ENCODE data around the gene CMTM5. TPM values are rescaled to one million over a fixed set of nuclear protein-coding genes. Genes with fewer than 3 reads are reported as not detected.

CMTM5 gene
- total RNA-seq, 6 donors from 2014 or later = 0.47 to 3.1 (median 2.3) TPM; not detected in 2

DNA sequence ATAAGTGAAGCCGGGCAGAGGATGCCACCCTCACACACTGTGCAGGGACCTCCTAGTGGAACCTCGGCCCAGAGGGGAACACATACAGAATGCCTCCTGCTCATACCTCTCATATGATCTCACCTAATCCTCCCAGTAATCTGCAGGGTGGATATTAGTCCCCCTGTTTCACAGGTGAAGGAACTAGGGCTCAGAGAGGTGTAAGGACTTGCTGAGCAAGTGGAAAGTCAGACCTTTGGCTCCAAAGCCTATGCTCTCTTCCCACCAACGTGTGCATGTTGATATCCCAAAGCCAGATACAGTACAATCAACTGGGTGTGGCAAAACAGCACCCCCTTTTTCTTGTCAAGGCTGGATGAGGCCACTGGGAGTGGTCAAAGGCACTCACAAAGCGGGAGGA lies 27.1 kb downstream of the CMTM5 start:
- no peak for ATAC-seq (ENCODE audit: low FRiP score in 2 of 2)
- no peak for TF ChIP-seq POLR2A (IDR thresholded peaks at IDR 0.05)
- no peak for TF ChIP-seq EP300 (IDR thresholded peaks at IDR 0.05)
- TF ChIP-seq POLR2AphosphoS5 (IDR thresholded peaks at IDR 0.05) = no peak
- TF ChIP-seq, protein P1, sequence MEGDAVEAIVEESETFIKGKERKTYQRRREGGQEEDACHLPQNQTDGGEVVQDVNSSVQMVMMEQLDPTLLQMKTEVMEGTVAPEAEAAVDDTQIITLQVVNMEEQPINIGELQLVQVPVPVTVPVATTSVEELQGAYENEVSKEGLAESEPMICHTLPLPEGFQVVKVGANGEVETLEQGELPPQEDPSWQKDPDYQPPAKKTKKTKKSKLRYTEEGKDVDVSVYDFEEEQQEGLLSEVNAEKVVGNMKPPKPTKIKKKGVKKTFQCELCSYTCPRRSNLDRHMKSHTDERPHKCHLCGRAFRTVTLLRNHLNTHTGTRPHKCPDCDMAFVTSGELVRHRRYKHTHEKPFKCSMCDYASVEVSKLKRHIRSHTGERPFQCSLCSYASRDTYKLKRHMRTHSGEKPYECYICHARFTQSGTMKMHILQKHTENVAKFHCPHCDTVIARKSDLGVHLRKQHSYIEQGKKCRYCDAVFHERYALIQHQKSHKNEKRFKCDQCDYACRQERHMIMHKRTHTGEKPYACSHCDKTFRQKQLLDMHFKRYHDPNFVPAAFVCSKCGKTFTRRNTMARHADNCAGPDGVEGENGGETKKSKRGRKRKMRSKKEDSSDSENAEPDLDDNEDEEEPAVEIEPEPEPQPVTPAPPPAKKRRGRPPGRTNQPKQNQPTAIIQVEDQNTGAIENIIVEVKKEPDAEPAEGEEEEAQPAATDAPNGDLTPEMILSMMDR (IDR thresholded peaks at IDR 0.05) = no peak
- no peak for DNase-seq
- no peaks in the 10 kb centered on the region for H3K36me3 ChIP-seq
- H3K27ac ChIP-seq = no peak overlapping the region
- no peak overlapping the region for H3K4me3 ChIP-seq
- H3K4me1 ChIP-seq = no peaks in the 10 kb centered on the region
- 83 to 86% methylated on average over 4 of the region's 4 CpGs for WGBS, 2 donors
- H3K27me3 ChIP-seq = no peaks in the 10 kb centered on the region
- H3K9me3 ChIP-seq = no peaks in the 10 kb centered on the region

DNA sequence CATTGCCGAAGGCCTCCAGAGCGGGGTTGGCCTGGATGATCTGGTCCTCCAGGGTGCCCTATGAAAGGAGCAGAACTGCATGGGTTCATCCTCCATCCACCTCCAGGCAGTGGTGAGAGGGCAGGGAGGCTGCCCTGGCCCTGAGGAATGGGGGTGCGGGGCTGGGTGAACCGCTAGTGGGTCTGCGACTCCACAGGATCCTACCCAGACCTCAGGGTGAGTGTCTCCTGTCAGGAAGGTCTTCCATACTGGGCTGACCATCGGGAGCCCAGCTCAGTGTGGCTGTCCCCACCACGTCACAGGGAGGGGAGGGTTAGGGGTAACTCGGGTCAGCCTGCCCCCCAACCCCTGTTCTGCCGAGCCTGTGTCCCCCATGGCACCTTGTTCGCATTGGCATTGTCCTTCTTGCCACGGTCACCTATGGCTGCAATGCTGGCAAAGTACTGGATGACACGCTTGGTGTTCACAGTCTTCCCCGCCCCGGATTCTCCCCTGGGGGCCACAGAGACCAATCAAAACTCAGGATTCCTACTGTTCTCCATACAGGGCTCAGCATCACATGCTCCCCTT lies 27.6 kb downstream of the CMTM5 start:
- no peaks in the 10 kb centered on the region for H3K4me1 ChIP-seq
- no peaks in the 10 kb centered on the region for H3K27me3 ChIP-seq
- H3K9me3 ChIP-seq = no peaks in the 10 kb centered on the region
- 74 to 85% methylated on average over 3 to 14 of the region's 14 CpGs for WGBS, 2 donors
- TF ChIP-seq POLR2A (IDR thresholded peaks at IDR 0.05) (no peak), EP300 (IDR thresholded peaks at IDR 0.05) (no peak)
- TF ChIP-seq, protein P1 (IDR thresholded peaks at IDR 0.05) = no peak
- no peak overlapping the region for H3K27ac ChIP-seq
- ATAC-seq (ENCODE audit: low FRiP score in 2 of 2) (no peak), DNase-seq (no peak)
- H3K36me3 ChIP-seq = no peaks in the 10 kb centered on the region
- no peak overlapping the region for H3K4me3 ChIP-seq

DNA sequence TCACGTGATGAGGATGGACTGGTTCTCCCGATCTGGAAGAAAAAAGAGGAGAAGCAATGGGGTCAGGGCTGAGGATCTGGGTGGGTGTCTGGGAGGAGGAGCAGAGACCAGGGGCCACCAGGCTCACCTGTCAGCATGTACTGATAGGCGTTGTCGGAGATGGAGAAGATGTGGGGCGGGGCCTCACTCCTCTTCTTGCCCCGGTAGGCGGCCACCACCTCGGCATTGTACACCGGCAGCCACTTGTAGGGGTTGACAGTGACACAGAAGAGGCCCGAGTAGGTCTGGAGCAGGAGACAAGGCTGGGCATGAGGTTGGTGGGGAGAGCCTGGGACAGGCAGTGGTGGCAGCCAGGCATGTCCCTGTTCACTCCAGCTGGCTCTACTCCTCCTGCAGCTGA lies 28.2 kb downstream of the CMTM5 start:
- Histone ChIP-seq H3K27me3 (no peaks in the 10 kb centered on the region), H3K36me3 (no peaks in the 10 kb centered on the region), H3K27ac (no peak overlapping the region), H3K4me3 (no peak overlapping the region), H3K4me1 (no peaks in the 10 kb centered on the region), H3K9me3 (no peaks in the 10 kb centered on the region)
- no peak for TF ChIP-seq POLR2A (IDR thresholded peaks at IDR 0.05)
- TF ChIP-seq POLR2AphosphoS5 (IDR thresholded peaks at IDR 0.05) = no peak
- TF ChIP-seq, protein P1 (IDR thresholded peaks at IDR 0.05) = no peak
- no peak for TF ChIP-seq EP300 (IDR thresholded peaks at IDR 0.05)
- WGBS, 2 donors = 68 to 79% methylated on average over 8 to 10 of the region's 10 CpGs
- no peak for ATAC-seq (ENCODE audit: low FRiP score in 2 of 2)
- no peak for DNase-seq

DNA sequence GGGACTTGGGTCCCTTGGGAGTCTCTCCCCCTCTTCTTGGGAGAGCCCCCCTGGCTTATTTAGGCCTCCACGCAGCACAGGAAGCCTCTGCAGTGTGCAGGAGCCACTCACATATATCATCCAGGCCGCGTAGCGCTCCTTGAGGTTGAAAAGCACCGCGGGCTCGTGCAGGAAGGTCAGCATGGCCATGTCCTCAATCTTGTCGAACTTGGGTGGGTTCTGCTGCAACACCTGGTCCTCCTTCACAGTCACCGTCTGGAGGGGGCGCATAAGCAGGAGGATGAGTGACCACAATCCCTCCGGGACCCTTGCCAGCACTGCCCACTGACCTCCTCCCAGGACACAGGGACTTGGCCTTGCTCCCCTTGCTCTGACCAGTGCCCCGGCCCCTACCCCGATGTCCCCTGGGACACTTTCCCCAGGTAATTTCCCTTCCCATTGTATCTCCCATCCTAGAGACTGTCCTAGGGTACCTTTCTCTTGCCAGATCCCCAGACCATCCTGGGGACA lies 28.7 kb downstream of the CMTM5 start:
- Histone ChIP-seq H3K27me3 (no peaks in the 10 kb centered on the region), H3K27ac (no peak overlapping the region)
- no peak for ATAC-seq (ENCODE audit: low FRiP score in 2 of 2)

More for the DNA sequence above, 28.7 kb downstream of the CMTM5 start:
- no peak for TF ChIP-seq POLR2AphosphoS5 (IDR thresholded peaks at IDR 0.05)
- TF ChIP-seq POLR2A (IDR thresholded peaks at IDR 0.05) = no peak
- TF ChIP-seq, protein P1 (IDR thresholded peaks at IDR 0.05) = no peak
- no peak for TF ChIP-seq EP300 (IDR thresholded peaks at IDR 0.05)
- H3K36me3 ChIP-seq = no peaks in the 10 kb centered on the region
- H3K9me3 ChIP-seq = no peaks in the 10 kb centered on the region
- 86 to 100% methylated on average over 3 to 13 of the region's 13 CpGs for WGBS, 2 donors
- no peaks in the 10 kb centered on the region for H3K4me1 ChIP-seq
- no peak for DNase-seq
- no peak overlapping the region for H3K4me3 ChIP-seq

Data from upper lobe of left lung (tissue), 6 donors.